ENCODE results near the gene KYAT1. TPM values are rescaled to one million over a fixed set of nuclear protein-coding genes. Genes with fewer than 3 reads are reported as not detected.
"Not testable (repeated sequence)": the region's sequence is repeated elsewhere in the genome, so short reads cannot be mapped to it uniquely, and the experiment has no call there.

The KYAT1 gene
- total RNA-seq, 3 donors from 2014 or later (not counting 1 experiment from before 2014, with no cell fraction given) = 8.9 to 11.3 (median 9.1) TPM

- H3K4me1 Mint-ChIP-seq = no peaks in the 10 kb centered on the region
- Histone ChIP-seq H3K9me3 (ENCODE audit: control insufficient read depth, insufficient read depth, low read length) (no peaks in the 10 kb centered on the region), H3K27ac (ENCODE audit: low read length) (no peak overlapping the region), H3K4me1 (ENCODE audit: control insufficient read depth, insufficient read depth, low read length) (no peaks in the 10 kb centered on the region), H3K4me3 (ENCODE audit: low read length) (no peak overlapping the region), H3K36me3 (ENCODE audit: control insufficient read depth, insufficient read depth, low read length) (no peaks in the 10 kb centered on the region), H3K27me3 (ENCODE audit: control insufficient read depth, insufficient read depth, low read length) (no peaks in the 10 kb centered on the region)
- TF ChIP-seq CTCF (IDR thresholded peaks at IDR 0.05) = no peak
- DNase-seq (no peak), ATAC-seq (peak in 1 of 3 donors; percentile 30)
- no peak overlapping the region for H3K4me3 Mint-ChIP-seq
- no peaks in the 10 kb centered on the region for H3K27me3 Mint-ChIP-seq (ENCODE audit: low read depth in 2 of 2)
- H3K27ac Mint-ChIP-seq = no peak overlapping the region
- whole genome bisulfite sequencing (ENCODE audit: insufficient coverage) = 95% methylated on average over 13 of the region's 13 CpGs
- H3K9me3 Mint-ChIP-seq = no peaks in the 10 kb centered on the region
- intact Hi-C loops (cut with micrococcal nuclease) = no loop called here
- no peaks in the 10 kb centered on the region for H3K36me3 Mint-ChIP-seq
These were observed 36.4 kb downstream of the KYAT1 start for GRCh38 chr9:128845186-128845931.

GRCh38 chr9:128843171-128843570 is 38.6 kb downstream of the KYAT1 start:
- 98% methylated on average over 7 of the region's 7 CpGs for WGBS (ENCODE audit: insufficient coverage)
- H3K27ac Mint-ChIP-seq; H3K4me1 ChIP-seq (ENCODE audit: control insufficient read depth, insufficient read depth, low read length); H3K36me3 ChIP-seq (ENCODE audit: control insufficient read depth, insufficient read depth, low read length); H3K4me1 Mint-ChIP-seq; H3K27me3 Mint-ChIP-seq (ENCODE audit: low read depth in 2 of 2); H3K27ac ChIP-seq (ENCODE audit: low read length); H3K4me3 Mint-ChIP-seq; H3K36me3 Mint-ChIP-seq; intact Hi-C loops (cut with micrococcal nuclease); H3K9me3 ChIP-seq (ENCODE audit: control insufficient read depth, insufficient read depth, low read length); H3K4me3 ChIP-seq (ENCODE audit: low read length); DNase-seq; H3K27me3 ChIP-seq (ENCODE audit: control insufficient read depth, insufficient read depth, low read length); ATAC-seq; H3K9me3 Mint-ChIP-seq: not testable (repeated sequence)

- intact Hi-C loops (cut with micrococcal nuclease) = no loop called here
- no peak for DNase-seq
- Histone ChIP-seq H3K4me1 (ENCODE audit: control insufficient read depth, insufficient read depth, low read length) (no peaks in the 10 kb centered on the region), H3K27me3 (ENCODE audit: control insufficient read depth, insufficient read depth, low read length) (no peaks in the 10 kb centered on the region), H3K27ac (ENCODE audit: low read length) (no peak overlapping the region), H3K36me3 (ENCODE audit: control insufficient read depth, insufficient read depth, low read length) (no peaks in the 10 kb centered on the region), H3K9me3 (ENCODE audit: control insufficient read depth, insufficient read depth, low read length) (no peaks in the 10 kb centered on the region), H3K4me3 (ENCODE audit: low read length) (no peak overlapping the region)
- Mint-ChIP-seq H3K4me3 (no peak overlapping the region), H3K27ac (no peak overlapping the region), H3K27me3 (ENCODE audit: low read depth in 2 of 2) (no peaks in the 10 kb centered on the region), H3K36me3 (no peaks in the 10 kb centered on the region), H3K9me3 (no peaks in the 10 kb centered on the region), H3K4me1 (no peaks in the 10 kb centered on the region)
- no peak for ATAC-seq
- no peak for TF ChIP-seq CTCF (IDR thresholded peaks at IDR 0.05)
- WGBS (ENCODE audit: insufficient coverage) = 96% methylated on average over 11 of the region's 12 CpGs
These were observed 39.9 kb downstream of the KYAT1 start for GRCh38 chr9:128841694-128842492.

- DNase-seq (no peak), ATAC-seq (no peak)
- Histone ChIP-seq H3K27ac (ENCODE audit: low read length) (no peak overlapping the region), H3K36me3 (ENCODE audit: control insufficient read depth, insufficient read depth, low read length) (no peaks in the 10 kb centered on the region), H3K4me3 (ENCODE audit: low read length) (no peak overlapping the region), H3K27me3 (ENCODE audit: control insufficient read depth, insufficient read depth, low read length) (no peaks in the 10 kb centered on the region), H3K9me3 (ENCODE audit: control insufficient read depth, insufficient read depth, low read length) (no peaks in the 10 kb centered on the region), H3K4me1 (ENCODE audit: control insufficient read depth, insufficient read depth, low read length) (no peaks in the 10 kb centered on the region)
- intact Hi-C loops (cut with micrococcal nuclease) = no loop called here
- H3K36me3 Mint-ChIP-seq = no peaks in the 10 kb centered on the region
- no peak overlapping the region for H3K4me3 Mint-ChIP-seq
- no peak for TF ChIP-seq CTCF (IDR thresholded peaks at IDR 0.05)
- no peaks in the 10 kb centered on the region for H3K27me3 Mint-ChIP-seq (ENCODE audit: low read depth in 2 of 2)
- H3K4me1 Mint-ChIP-seq = no peaks in the 10 kb centered on the region
- H3K9me3 Mint-ChIP-seq = no peaks in the 10 kb centered on the region
- H3K27ac Mint-ChIP-seq = no peak overlapping the region
- WGBS (ENCODE audit: insufficient coverage) = 80% methylated on average over 1 of the region's 1 CpG
These were observed 41.2 kb downstream of the KYAT1 start for GRCh38 chr9:128840524-128840923.

Measured in natural killer cell (primary cell).